GM23338 (cell line): ENCODE results near the gene PRCD. TPM values are rescaled to one million over a fixed set of nuclear protein-coding genes. Genes with fewer than 3 reads are reported as not detected.

Source experiments
- ATAC-seq: fragments of 200-7000 bp; cut with Tn5 transposase; 3 replicates; pipeline ENCODE4 v1.9.1; 2020
- DNase-seq: peaks from one replicate; pipeline ENCODE4 v3.0.0-alpha.2; 2015; ENCODE audit warnings: low spot score
- H2AFZ ChIP-seq: fragments of 200-600 bp; sonication (generic); 2 replicates; pipeline ENCODE4 v1.8.0; 2016; ENCODE audit warnings: antibody characterized with exemption, mild to moderate bottlenecking, moderate library complexity
- H3F3A ChIP-seq: fragments of 200-600 bp; sonication (generic); replicated peaks from 2 replicates; pipeline ENCODE4 v1.8.0; 2017; ENCODE audit warnings: antibody characterized with exemption, mixed run types, low read depth
- H3K27ac ChIP-seq: fragments of 200-600 bp; sonication (generic); 2 replicates; pipeline ENCODE4 v1.6.1; 2016; ENCODE audit warnings: low read depth
- H3K27me3 ChIP-seq: fragments of 200-600 bp; sonication (generic); 2 replicates; pipeline ENCODE4 v1.8.0; 2016; ENCODE audit warnings: mild to moderate bottlenecking, mixed run types, moderate library complexity; ENCODE audit not compliant: insufficient read depth
- H3K36me3 ChIP-seq: fragments of 200-600 bp; sonication (generic); 2 replicates; pipeline ENCODE4 v1.8.0; 2016; ENCODE audit warnings: mild to moderate bottlenecking; ENCODE audit not compliant: insufficient read depth
- H3K4me1 ChIP-seq: fragments of 200-600 bp; sonication (generic); 2 replicates; pipeline ENCODE4 v1.8.0; 2016; ENCODE audit warnings: mild to moderate bottlenecking, moderate library complexity; ENCODE audit not compliant: insufficient read depth
- H3K4me2 ChIP-seq: fragments of 200-600 bp; sonication (generic); 2 replicates; pipeline ENCODE4 v1.7.1; 2017; ENCODE audit warnings: mixed run types
- H3K4me3 ChIP-seq: fragments of 200-600 bp; sonication (generic); 2 replicates; pipeline ENCODE4 v1.6.1; 2016; ENCODE audit warnings: mixed run types
- H3K79me2 ChIP-seq: fragments of 200-600 bp; sonication (generic); replicated peaks from 2 replicates; pipeline ENCODE4 v1.8.0; 2017; ENCODE audit warnings: mild to moderate bottlenecking; ENCODE audit not compliant: insufficient read depth
- H3K9me2 ChIP-seq: fragments of 200-600 bp; sonication (generic); 2 replicates; pipeline ENCODE4 v1.8.0; 2017; ENCODE audit not compliant: insufficient read depth
- H4K20me1 ChIP-seq: fragments of 200-600 bp; sonication (generic); replicated peaks from 2 replicates; pipeline ENCODE4 v1.8.0; 2017; ENCODE audit warnings: mild to moderate bottlenecking; ENCODE audit not compliant: insufficient read depth
- H3K27ac Mint-ChIP-seq: 2 replicates; pipeline ENCODE4 v1.8.0; 2020; ENCODE audit warnings: inconsistent platforms, mild to moderate bottlenecking, moderate library complexity, mixed read lengths
- H3K27me3 Mint-ChIP-seq: 3 replicates; pipeline ENCODE4 v1.8.0; 2022; ENCODE audit warnings: low read depth, mild to moderate bottlenecking, moderate library complexity, mixed read lengths, inconsistent platforms; ENCODE audit not compliant: insufficient read depth, poor library complexity
- H3K36me3 Mint-ChIP-seq: 3 replicates; pipeline ENCODE4 v1.8.0; 2021; ENCODE audit warnings: low read depth, mild to moderate bottlenecking, inconsistent platforms, moderate library complexity, mixed read lengths
- H3K4me1 Mint-ChIP-seq: 3 replicates; pipeline ENCODE4 v1.8.0; 2020; ENCODE audit warnings: mild to moderate bottlenecking, inconsistent platforms, mixed read lengths
- H3K4me3 Mint-ChIP-seq: 3 replicates; pipeline ENCODE4 v1.8.0; 2021; ENCODE audit warnings: moderate library complexity, mild to moderate bottlenecking, inconsistent platforms, mixed read lengths
- H3K9me3 Mint-ChIP-seq: 3 replicates; pipeline ENCODE4 v1.8.0; 2020; ENCODE audit warnings: moderate library complexity, mild to moderate bottlenecking, inconsistent platforms, mixed read lengths
- CREB1 ChIP-seq: fragments of 250-450 bp; sonication (Bioruptor Pico); IDR thresholded peaks from 2 replicates; pipeline ENCODE4 v1.5.0; 2020; ENCODE audit warnings: low read depth, mild to moderate bottlenecking, moderate library complexity
- CTCF ChIP-seq, 2 experiments: fragments of 200-600 bp in 1 of 2; sonication (generic) in 1 of 2; conservative IDR thresholded peaks; 2 replicates each; pipeline versions ENCODE4 v1.5.1 to v1.6.1; 2016 to 2017; ENCODE audit warnings: antibody characterized with exemption in 2 of 2, low read depth in 2 of 2, mild to moderate bottlenecking in 2 of 2, moderate library complexity in 1 of 2
- ETS1 ChIP-seq: IDR thresholded peaks from 2 replicates; pipeline ENCODE4 v1.6.1; 2016; ENCODE audit warnings: antibody characterized with exemption
- EZH2 ChIP-seq: fragments of 200-600 bp; sonication (generic); IDR thresholded peaks from one replicate; pipeline ENCODE4 v1.8.0; 2017; ENCODE audit warnings: antibody characterized with exemption, mild to moderate bottlenecking, low read depth; ENCODE audit not compliant: unreplicated experiment
- EZH2phosphoT487 ChIP-seq: fragments of 200-600 bp; sonication (generic); IDR thresholded peaks from one replicate; pipeline ENCODE4 v1.8.1; 2018; ENCODE audit warnings: antibody characterized with exemption; ENCODE audit not compliant: unreplicated experiment
- JUNB ChIP-seq: IDR thresholded peaks from one replicate; pipeline ENCODE4 v1.6.1; 2016; ENCODE audit warnings: antibody characterized with exemption; ENCODE audit not compliant: unreplicated experiment
- NANOG ChIP-seq: IDR thresholded peaks from 2 replicates; pipeline ENCODE4 v1.6.1; 2016; ENCODE audit warnings: antibody characterized with exemption, borderline replicate concordance
- POLR2AphosphoS5 ChIP-seq: IDR thresholded peaks from 2 replicates; pipeline ENCODE4 v1.6.1; 2016; ENCODE audit warnings: antibody characterized with exemption, low read depth
- REST ChIP-seq: IDR thresholded peaks from one replicate; pipeline ENCODE4 v1.6.1; 2018; ENCODE audit warnings: antibody characterized with exemption; ENCODE audit not compliant: unreplicated experiment
- STAT1 ChIP-seq: IDR thresholded peaks from one replicate; pipeline ENCODE4 v1.6.1; 2016; ENCODE audit warnings: antibody characterized with exemption; ENCODE audit not compliant: unreplicated experiment
- ZNF114 ChIP-seq: fragments of 250-450 bp; sonication (Bioruptor Pico); IDR thresholded peaks from 2 replicates; pipeline ENCODE4 v1.5.0; 2020; ENCODE audit warnings: mild to moderate bottlenecking, moderate library complexity
- ZNF331 ChIP-seq: fragments of 250-450 bp; sonication (Bioruptor Pico); IDR thresholded peaks from 2 replicates; pipeline ENCODE4 v1.5.0; 2020; ENCODE audit warnings: low read depth, mild to moderate bottlenecking, moderate library complexity
- ZNF462 ChIP-seq: fragments of 250-450 bp; sonication (Bioruptor Pico); IDR thresholded peaks from 2 replicates; pipeline ENCODE4 v1.5.0; 2020; ENCODE audit warnings: mild to moderate bottlenecking, moderate library complexity
- polyA plus RNA-seq: library from polyadenylated mRNA; unstranded; fragments of >200 nt; fragmentation: Nextera tagmentation; extraction: Ambion mirVana; gene quantifications from 2 replicates; pipeline ENCODE4 v1.2.1, GENCODE V29; 2016
- total RNA-seq: library from RNA; depleted of rRNA; stranded (reverse); fragments of >200 nt; shearing (Covaris generic); gene quantifications from 2 replicates; pipeline ENCODE4 v1.2.3, GENCODE V29; 2014

The PRCD gene
- total and polyA plus RNA-seq, 2 experiments from 2014 or later: 0.38 to 1.6 TPM

- H3K79me2 ChIP-seq: no peaks in the 10 kb centered on the region
These were observed 788 bp upstream of the PRCD start for GRCh38 chr17:76538941-76539570.

More at GRCh38 chr17:76538941-76539570, 788 bp upstream of the PRCD start:
- Histone ChIP-seq H3K4me1 (peaks cover 14% of the 10 kb centered on the region), H3K4me2 (peak overlapping the region; percentile 90), H4K20me1 (no peaks in the 10 kb centered on the region), H3K36me3 (no peaks in the 10 kb centered on the region), H2AFZ (no peak overlapping the region), H3K27me3 (peaks cover 47% of the 10 kb centered on the region), H3K9me2 (no peaks in the 10 kb centered on the region), H3K4me3 (peak overlapping the region; percentile 69; the same call in 1 of the 2 replicates), H3F3A (0 out of 2 replicates have a peak, but pooled peaks cover 5% of the 10 kb centered on the region), H3K27ac (no peak overlapping the region)
- peaks cover 44% of the 10 kb centered on the region for H3K4me1 Mint-ChIP-seq
- no peaks in the 10 kb centered on the region; the same call in 2 of the 3 replicates for H3K9me3 Mint-ChIP-seq
- peaks cover 52% of the 10 kb centered on the region for H3K27me3 Mint-ChIP-seq
- H3K4me3 Mint-ChIP-seq: peak overlapping the region; percentile 68
- TF ChIP-seq EZH2phosphoT487 (no peak), EZH2 (no peak), CTCF (conservative IDR thresholded peaks at IDR 0.05; ENCODE audit: low read depth in 2 of 2) (no peak), ETS1 (no peak), STAT1 (no peak), ZNF462 (CRISPR knock-in tag) (no peak), CREB1 (CRISPR knock-in tag) (no peak), ZNF114 (CRISPR knock-in tag) (no peak), JUNB (no peak), ZNF331 (no peak), REST (no peak), POLR2AphosphoS5 (no peak), NANOG (no peak)
- H3K27ac Mint-ChIP-seq: no peak overlapping the region
- ATAC-seq (no peak), DNase-seq (no peak)
- H3K36me3 Mint-ChIP-seq: no peaks in the 10 kb centered on the region
